GM12892 (cell line): ENCODE measurements around the gene LHX3.

Experiments used
- POLR2A ChIP-seq: IDR thresholded peaks from 2 replicates; pipeline ENCODE4 v1.6.1; 2011; ENCODE audit warnings: low read depth, low read length, control low read depth
- POLR2AphosphoS5 ChIP-seq: IDR thresholded peaks from 2 replicates; pipeline ENCODE4 v1.6.1; 2011; ENCODE audit warnings: low read depth, low read length, control low read depth
- TAF1 ChIP-seq: IDR thresholded peaks from 2 replicates; pipeline ENCODE4 v1.6.1; 2011; ENCODE audit warnings: low read depth, mild to moderate bottlenecking, control low read depth, low read length, borderline replicate concordance

DNA sequence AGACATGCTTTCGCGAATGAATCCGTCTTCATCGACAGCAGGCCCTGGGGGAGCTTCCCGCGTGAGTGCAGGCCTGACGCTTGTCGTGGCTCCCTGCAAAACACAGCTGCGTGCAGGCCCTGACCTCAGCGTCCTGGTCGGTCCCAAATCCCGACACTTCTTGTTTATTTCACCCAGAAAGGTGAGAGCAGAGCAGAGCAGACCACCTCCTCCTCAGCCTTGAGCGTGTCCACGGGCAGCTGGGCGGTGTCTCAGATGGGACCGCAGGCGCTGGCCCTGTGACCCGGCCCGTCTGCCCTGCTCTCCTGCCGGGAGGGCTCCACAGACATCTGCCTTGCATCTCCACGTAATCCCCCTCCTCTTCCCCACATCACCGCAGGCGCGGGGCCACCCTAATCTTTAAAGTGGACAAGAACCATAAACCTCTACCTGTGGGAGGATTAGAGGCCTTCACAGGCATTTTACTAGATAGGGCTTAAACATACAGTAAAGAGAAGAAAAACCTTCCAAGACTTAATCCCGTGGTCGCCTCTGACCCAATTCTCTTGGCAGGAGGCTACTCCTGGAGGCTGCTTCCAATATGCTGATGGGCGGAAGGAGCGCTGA, 7.5 kb upstream of the LHX3 start:
- no peak for TF ChIP-seq POLR2A
- TF ChIP-seq POLR2AphosphoS5, result no peak
- TF ChIP-seq TAF1, result no peak
